Activated CD8-positive, alpha-beta memory T cell treated with anti-CD3 and anti-CD28 coated beads for 4 hours (primary cell): ENCODE data around the gene TCN2.
A peak's percentile ranks its signal among the peaks of the same experiment; 100 is the strongest.
"Not testable (repeated sequence)": the region's sequence is repeated elsewhere in the genome, so short reads cannot be mapped to it uniquely, and the experiment has no call there.

ENCODE experiments used
- DNase-seq, 2 donors: peaks; one replicate each; pipeline ENCODE4 v3.0.0-alpha.2; 2020; ENCODE audit warnings: low read depth in 2 of 2

TCN2 gene

GRCh38 chr22:30578481-30578880 lies 28.5 kb upstream of the TCN2 start:
- no peak for DNase-seq

DNA sequence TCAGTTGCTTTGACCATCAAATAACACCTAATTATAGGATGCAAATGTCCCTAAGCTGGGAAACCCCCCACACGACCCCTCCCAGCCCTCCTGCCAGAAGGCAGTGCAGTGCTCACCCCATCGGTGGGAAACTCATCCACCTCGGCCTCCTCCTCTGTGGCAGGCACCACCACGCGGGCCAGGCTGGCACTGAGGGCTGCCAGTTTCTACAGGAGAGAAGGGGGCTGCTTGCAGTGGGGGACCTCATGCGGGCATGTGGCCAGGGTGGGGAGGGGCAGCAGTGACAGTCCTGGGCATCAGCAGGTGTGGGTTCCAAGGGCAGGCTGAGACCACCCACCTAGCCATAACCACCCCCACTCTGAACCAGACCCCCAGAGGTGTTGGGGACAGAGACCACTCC lies 26.1 kb upstream of the TCN2 start:
- DNase-seq: no peak

GRCh38 chr22:30582051-30582450 lies 24.9 kb upstream of the TCN2 start:
- DNase-seq: no peak

GRCh38 chr22:30582788-30583545 lies 24.0 kb upstream of the TCN2 start:
- no peak for DNase-seq

DNA sequence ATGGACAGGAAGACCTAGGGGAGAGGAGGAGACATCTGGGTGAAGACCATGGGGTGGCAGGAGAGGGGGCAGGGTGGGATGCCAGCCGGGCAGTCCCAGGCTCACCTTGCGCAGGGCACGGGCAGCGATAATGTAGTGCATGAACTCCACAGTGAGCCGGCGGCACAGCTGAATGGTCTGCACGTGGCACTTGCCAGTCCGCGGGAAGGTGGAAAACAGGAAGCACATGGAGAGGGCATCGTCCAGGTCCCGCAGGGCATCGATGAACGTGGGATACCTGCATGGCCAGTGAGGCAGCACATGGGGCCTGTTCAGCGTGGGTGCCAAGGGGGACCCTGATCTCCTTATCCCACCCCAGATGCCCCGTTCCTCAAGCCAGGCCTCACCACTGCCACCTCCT lies 22.5 kb upstream of the TCN2 start:
- no peak for DNase-seq

DNA sequence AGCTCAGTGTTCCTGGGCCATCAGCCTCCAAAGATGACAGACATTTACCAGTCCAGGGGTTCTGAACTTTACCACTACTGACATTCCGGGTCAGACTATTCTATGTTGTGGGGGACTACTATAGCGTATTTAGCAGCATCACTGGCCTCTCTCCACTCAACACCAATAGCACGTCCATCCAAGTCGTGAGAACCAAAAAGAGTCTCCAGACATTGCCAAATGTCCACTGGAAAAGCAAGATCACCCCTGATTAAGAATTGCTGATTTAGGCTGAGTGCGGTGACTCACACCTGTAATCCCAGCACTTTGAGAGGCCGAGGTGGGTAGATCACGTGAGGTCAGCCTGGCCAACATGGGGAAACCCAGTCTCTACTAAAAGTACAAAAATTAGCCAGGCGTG lies 20.6 kb upstream of the TCN2 start:
- no peak for DNase-seq

DNA sequence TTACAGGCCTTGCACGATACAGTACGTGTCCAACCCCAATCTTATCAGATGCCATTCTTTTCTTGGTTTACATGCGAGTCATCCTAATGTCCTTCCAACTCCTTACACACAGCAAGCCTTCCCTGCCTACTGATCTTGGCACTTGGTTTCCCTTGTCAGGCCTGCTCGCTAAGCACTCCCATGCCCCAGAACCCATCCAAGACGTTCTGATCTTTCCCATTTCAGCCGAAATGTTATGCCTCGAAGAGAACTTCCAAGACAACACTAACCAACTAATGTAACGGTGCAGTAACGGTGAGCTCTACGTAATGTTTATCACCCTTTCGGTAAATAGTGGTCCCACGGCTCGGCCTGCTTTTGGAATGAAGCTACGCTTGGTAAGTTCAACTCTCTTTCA lies 15.8 kb upstream of the TCN2 start:
- DNase-seq: no peak

DNA sequence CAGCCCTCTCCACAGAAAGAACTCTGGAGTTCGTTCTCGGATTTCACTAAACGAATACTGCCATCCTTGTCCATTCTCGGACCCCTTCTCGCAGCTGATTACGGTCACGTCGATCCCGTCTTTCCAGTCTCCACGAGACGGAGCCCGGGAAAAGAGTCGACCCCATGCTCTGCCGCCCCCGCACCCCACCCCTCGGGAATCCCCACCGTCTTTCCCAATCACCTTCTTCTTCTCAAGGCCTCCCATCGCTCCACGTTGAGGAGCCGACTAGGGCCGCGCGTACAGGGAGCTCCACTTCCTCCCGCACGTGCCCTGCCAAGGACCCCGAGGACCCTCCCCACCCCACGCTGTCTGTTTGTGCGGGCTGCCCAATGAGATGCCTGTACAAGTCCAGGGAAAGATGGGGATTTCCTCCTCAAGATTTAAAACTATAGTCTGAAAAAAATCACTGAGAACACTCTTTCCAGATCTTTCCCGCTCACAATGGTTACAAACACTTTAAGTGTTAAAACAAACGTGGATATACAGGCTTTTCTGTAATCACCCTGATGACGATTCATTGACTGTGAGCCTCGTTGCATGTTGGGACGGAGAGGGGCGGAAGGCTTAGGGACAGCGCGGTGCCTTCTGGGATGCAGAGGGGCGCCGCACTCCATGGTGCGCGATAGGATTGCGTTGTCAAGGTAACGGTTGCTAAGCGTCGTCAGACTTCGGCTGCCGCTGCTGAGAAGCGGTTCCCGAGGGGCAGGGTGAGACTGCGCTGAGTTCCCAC lies 15.2 kb upstream of the TCN2 start, which contains the start of gene PES1:
TSS of gene PES1 (minus strand) at position 323 of the 772 bp plus-strand sequence. CDS start at position 246, 77 bp downstream.
- DNase-seq: peak; percentile 88 to 93

GRCh38 chr22:30592360-30592713 lies 14.6 kb upstream of the TCN2 start:
- DNase-seq: not testable (repeated sequence)

DNA sequence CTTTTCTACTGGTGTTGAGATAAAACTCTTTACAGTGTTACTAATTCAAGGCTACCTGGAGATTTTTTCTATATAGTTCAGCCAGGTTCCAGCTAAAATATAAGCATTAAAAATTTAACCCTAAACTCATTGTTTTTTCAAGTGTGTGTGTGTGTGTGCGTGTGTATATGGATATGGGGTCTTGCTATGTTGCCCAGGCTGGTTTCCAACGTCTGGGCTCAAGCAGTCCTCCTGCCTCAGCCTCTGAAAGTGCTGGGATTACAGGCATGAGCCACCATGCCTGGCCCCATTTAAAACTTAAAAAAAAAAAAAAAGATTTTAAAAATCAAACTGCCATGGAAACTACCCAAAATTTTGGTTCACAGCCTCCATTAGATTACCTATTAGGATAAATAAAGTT lies 10.8 kb upstream of the TCN2 start:
- DNase-seq: no peak

DNA sequence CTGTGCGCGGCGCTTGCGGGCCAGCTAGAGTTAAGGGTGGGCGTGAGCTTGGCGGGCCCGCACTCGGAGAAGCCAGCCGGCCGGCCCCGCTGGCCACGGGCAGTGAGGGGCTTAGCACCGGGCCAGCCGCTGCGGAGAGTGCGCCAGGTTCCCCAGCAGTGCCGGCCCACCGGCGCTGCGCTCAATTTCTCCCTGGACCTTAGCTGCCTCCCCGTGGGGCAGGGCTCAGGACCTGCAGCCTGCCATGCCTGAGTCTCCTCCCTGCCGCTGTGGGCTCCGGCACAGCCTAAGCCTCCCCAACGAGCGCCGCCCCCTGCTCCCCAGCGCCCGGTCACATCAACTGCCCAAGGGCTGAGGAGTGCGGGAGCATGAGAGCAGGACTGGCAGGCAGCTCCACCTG lies 10.1 kb upstream of the TCN2 start:
- DNase-seq: no peak

- DNase-seq: no peak
Observed at GRCh38 chr22:30598986-30599385, 8.0 kb upstream of the TCN2 start.

GRCh38 chr22:30600921-30601320 lies 6.1 kb upstream of the TCN2 start:
- no peak for DNase-seq

DNA sequence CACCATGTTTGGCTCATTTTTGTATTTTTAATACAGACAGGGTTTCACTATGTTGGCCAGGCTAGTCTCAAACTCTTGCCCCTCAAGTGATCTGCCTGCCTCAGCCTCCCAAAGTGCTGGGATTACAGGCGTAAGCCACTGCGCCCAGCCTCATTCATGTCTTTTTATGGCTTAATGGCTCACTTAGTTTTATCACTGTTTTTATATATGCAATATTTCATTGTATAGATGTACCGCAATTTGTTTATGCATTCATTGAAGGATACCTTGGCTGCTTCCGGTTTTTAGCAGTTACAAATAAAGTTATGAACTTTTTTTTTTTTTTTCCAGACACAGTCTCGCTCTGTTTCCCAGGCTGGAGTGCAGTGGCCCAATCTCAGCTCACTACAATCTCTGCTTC lies 5.5 kb upstream of the TCN2 start:
- no peak for DNase-seq

- DNase-seq: no peak
Observed at GRCh38 chr22:30602049-30602448, 4.9 kb upstream of the TCN2 start.

DNA sequence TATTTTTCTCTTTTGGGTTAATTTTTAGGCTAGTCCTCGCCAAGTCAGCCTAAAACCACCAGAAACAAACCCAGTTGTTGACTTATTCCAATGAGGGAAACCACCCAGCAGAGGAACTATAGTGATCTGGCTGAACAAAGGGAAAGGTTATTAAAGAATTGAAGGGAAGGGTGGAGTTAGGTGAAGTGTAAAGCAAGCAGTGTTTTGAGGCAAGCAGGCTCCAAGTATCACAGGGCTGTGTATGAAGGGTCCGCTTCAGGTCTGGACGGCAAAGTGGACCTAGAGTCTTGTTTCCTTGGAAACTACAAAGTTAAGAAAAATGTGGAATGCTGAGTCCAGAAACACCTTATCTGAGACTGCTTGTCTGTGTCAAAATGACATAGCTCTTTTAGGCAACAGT lies 3.2 kb upstream of the TCN2 start:
- no peak for DNase-seq

DNA sequence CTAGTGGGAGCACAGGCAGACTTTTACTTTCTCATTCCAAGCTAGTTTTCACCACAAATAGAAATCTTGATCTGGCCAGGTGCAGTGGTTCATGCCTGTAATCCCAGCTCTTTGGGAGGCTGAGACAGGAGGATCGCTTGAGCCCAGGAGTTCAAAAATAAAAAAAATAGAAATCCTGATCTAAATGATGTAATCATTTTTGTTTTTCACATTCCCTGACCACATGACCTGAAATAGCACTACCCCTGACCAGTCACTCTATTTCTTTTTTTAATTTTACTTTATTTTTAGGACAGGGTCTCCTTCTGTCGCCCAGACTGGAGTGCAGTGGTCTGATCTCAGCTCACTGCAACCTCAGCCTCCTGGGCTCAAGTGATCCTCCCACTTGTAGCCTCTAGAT lies 2.3 kb upstream of the TCN2 start:
- no peak for DNase-seq

DNA sequence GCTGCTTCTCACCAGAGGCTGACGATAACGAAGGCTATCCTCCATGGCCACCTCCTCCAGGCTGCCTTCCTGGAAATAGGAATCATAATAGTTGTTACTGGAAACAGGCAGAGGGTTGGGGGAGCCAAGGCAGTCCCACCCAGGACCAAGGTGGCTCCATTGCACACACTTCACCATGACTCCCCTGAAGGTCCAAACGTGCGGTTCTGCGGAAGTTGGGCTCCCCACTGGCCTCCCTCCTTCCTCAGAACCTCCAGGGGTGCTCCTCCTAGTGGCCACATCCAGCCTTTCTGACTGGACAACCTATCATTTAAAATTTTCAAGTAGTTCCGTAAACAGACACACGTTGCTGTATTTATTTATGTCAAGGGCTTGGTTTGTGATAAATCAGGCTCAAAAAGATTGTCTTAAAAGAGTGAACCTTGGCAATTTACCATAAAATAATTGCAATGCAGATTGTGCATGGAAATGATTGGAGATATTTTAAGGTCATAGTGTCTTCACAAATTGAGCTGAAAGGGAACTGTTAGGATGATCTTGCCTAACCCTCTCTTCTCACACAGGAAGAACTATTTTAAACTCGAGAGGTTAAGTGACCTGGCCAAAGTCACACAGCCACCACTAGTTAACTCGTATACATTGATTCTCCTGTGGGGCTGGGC lies 1.4 kb upstream of the TCN2 start:
- DNase-seq: peak in 1 of 2 donors; percentile 13

DNA sequence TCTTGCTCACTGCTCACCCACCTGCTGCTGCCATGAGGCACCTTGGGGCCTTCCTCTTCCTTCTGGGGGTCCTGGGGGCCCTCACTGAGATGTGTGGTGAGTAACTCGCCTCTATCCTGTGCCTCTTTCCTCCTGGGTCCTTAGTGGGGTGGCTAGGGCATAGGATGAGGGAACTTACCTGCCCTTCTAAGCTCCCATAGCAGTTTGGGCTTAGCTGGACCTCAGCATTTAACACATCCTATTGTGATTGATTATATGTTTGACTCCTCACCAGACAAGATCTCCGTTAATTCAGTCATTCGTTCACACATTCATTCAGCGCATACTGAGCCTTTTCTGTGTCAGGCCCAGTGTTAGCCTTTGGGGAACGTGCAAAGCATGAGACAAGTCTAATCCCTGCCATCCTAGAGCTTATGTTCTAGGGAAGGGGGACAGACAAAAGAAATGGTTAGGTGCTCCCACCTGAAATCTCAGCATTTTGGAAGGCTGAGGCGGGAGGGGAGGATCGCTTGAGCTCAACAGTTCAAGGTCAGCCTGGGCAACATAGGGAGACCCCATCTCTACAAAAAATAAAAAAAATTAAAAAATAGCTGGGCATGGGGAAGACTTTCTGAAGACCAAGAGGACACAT lies 441 bp downstream of the TCN2 start:
- no peak for DNase-seq

GRCh38 chr22:30607939-30608338 lies 965 bp downstream of the TCN2 start:
- no peak for DNase-seq

DNA sequence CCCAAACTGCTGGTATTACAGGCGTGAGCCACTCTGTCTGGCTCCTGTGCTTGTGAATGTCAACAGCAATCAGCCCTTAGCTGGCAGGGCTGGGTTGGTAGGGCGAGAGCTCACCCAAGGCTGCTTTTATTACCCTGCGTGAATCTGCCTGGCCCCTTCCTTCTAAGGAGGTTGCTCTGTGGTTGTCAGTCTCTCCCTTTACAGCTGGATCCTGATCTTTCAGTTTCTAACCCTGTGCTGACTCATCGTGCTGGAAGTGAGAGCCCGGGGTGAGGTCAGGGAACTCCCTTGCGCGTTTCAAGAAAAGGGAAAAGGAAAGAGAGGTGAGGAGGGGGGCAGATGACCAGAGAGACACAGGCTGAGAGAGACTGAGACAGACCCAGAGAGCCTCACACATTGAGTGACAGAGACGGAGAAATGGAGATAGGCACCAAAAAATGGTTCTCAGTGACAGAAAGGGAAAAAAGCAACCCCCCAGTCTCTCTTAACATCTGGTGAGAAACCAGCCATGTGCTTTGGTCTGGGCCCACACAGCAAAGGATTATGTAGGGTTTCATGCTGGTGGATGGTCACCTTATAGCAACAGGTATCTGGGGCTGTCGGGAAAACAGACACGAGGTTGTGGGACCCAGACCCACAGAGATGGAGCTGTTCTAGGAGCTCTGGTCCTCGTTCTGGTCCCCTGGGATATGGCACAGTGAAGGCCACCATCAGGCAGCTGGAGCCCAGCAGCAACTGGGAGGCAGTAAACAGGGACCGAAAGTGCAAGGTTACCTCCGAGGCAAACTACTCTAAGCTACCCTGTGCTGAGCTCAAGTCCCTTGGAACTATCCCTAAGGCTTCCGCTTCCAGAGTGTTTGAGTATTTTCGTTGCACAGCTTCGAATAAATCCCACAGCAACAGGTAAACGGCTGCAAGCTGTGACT lies 2.5 kb downstream of the TCN2 start:
- DNase-seq: no peak
